ENCODE data around the gene MGAT5. TPM values are rescaled to one million over a fixed set of nuclear protein-coding genes. Genes with fewer than 3 reads are reported as not detected.

Gene MGAT5
- total RNA-seq, 1 experiment from 2014 or later: 34.0 TPM

DNA sequence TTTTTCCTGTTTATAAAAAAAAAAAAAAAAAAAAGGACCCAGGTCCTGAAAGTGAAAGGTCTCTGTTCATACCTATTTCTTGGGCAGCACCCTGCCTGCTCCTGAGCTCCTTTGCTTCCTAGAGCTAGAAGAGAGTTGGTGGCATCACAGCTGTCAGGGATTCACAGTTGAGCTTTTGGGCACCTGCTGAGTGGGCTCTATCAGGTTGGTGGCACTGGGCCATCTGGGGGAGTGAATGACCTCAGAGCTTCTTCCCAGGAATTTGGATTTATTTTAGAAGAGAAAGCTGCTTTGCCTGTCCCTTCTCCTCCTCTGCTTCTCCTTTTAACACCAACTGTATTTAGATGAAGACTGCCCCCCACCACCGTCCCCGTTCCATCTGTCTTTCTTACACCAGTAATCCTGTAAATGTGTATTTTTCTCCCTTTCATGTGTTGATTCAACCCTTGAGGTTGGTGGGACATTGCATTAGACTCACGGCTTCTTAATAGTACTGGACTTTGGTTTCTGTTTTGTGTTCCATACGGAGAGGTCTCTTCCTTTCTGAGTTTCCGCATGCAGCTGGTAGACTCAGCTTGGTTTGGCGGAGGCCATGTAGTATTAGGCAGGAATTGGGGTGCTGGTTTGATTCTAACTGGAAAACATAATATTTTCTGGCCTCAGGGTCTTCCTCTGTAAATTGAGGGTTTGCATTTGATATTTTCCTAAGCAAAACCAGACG is 7.6 kb upstream of the MGAT5 start:
- intact Hi-C loops (cut with micrococcal nuclease): loop anchor here (5.0 kb wide), 1 partner anchor 166 kb away; no protein-coding TSS in a partner anchor
- Histone ChIP-seq H2AFZ (ENCODE audit: low read depth, low read length, poor library complexity, severe bottlenecking) (no peak overlapping the region), H3K4me3 (replicated peaks in 1 of 2; ENCODE audit: low read depth in 1 of 2, low read length in 2 of 2) (no peak overlapping the region), H3K27ac (ENCODE audit: low read depth, low read length) (no peak overlapping the region), H3K4me2 (ENCODE audit: low read length) (no peak overlapping the region), H4K20me1 (ENCODE audit: insufficient read depth) (no peaks in the 10 kb centered on the region), H3K9me3 (ENCODE audit: control insufficient read depth in 1 of 2, insufficient read depth in 1 of 2, low read depth in 1 of 2, low read length in 2 of 2) (no peaks in the 10 kb centered on the region), H3K9ac (ENCODE audit: low read length) (no peak overlapping the region), H3K27me3 (ENCODE audit: insufficient read depth, low read length) (no peaks in the 10 kb centered on the region), H3K36me3 (ENCODE audit: control insufficient read depth in 1 of 2, insufficient read depth in 2 of 2, low read length in 2 of 2) (no peaks in the 10 kb centered on the region), H3K9me2 (ENCODE audit: insufficient read depth) (no peaks in the 10 kb centered on the region), H3K79me2 (ENCODE audit: insufficient read depth, low read length) (no peaks in the 10 kb centered on the region; the same call in 1 of the 2 replicates), H3K4me1 (ENCODE audit: control insufficient read depth in 1 of 2, insufficient read depth in 2 of 2, low read length in 2 of 2) (no peaks in the 10 kb centered on the region)
- ChIA-PET RAD21 (ENCODE audit: low non-redundant PET in 1 of 2, low total read pairs in 2 of 2, uncharacterized antibody in 2 of 2, unreplicated experiment in 2 of 2) (interaction anchor here (1.1 kb wide), 2 partner anchors 128 to 360 kb away, joined by 3 to 6 read pairs; no protein-coding TSS in a partner anchor), POLR2A (no interaction called here), CTCF (interaction anchor here (0.8 to 2.6 kb wide), 5 partner anchors 12 to 359 kb away, joined by 3 to 27 read pairs (median 8); no protein-coding TSS in a partner anchor)
- ATAC-seq (no peak), DNase-seq (ENCODE audit: low read depth, low spot score) (no peak)
- TF ChIP-seq EGR1 (IDR thresholded peaks at IDR 0.05; ENCODE audit: low read depth) (no peak), POLR2A (IDR thresholded peaks at IDR 0.05; ENCODE audit: borderline replicate concordance, extremely low read depth, insufficient read depth, insufficient read length) (no peak), TCF7L2 (IDR thresholded peaks at IDR 0.05; ENCODE audit: borderline replicate concordance, extremely low read depth, insufficient read depth, insufficient read length) (no peak), EZH2 (IDR thresholded peaks at IDR 0.05) (no peak), RAD21 (IDR thresholded peaks at IDR 0.05; ENCODE audit: low read depth) (no peak), JUND (IDR thresholded peaks at IDR 0.05) (no peak), ZFX (IDR thresholded peaks at IDR 0.05) (no peak), SIN3A (IDR thresholded peaks at IDR 0.05; ENCODE audit: low read depth) (no peak), CEBPB (IDR thresholded peaks at IDR 0.05; ENCODE audit: low read depth) (no peak), SP1 (IDR thresholded peaks at IDR 0.05; ENCODE audit: low read depth) (no peak)
- TF ChIP-seq, protein P1, sequence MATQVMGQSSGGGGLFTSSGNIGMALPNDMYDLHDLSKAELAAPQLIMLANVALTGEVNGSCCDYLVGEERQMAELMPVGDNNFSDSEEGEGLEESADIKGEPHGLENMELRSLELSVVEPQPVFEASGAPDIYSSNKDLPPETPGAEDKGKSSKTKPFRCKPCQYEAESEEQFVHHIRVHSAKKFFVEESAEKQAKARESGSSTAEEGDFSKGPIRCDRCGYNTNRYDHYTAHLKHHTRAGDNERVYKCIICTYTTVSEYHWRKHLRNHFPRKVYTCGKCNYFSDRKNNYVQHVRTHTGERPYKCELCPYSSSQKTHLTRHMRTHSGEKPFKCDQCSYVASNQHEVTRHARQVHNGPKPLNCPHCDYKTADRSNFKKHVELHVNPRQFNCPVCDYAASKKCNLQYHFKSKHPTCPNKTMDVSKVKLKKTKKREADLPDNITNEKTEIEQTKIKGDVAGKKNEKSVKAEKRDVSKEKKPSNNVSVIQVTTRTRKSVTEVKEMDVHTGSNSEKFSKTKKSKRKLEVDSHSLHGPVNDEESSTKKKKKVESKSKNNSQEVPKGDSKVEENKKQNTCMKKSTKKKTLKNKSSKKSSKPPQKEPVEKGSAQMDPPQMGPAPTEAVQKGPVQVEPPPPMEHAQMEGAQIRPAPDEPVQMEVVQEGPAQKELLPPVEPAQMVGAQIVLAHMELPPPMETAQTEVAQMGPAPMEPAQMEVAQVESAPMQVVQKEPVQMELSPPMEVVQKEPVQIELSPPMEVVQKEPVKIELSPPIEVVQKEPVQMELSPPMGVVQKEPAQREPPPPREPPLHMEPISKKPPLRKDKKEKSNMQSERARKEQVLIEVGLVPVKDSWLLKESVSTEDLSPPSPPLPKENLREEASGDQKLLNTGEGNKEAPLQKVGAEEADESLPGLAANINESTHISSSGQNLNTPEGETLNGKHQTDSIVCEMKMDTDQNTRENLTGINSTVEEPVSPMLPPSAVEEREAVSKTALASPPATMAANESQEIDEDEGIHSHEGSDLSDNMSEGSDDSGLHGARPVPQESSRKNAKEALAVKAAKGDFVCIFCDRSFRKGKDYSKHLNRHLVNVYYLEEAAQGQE (IDR thresholded peaks at IDR 0.05; ENCODE audit: low read depth): no peak
- BruUV-seq (replicated peaks): no TSS peak

All from HCT116 (cell line).